ENCODE measurements around the gene SMAP1. TPM values are rescaled to one million over a fixed set of nuclear protein-coding genes. Genes with fewer than 3 reads are reported as not detected.

Gene SMAP1
- total RNA-seq, 2 donors from 2014 or later = 26.0 to 30.3 TPM

- Histone ChIP-seq H3K27me3 (replicated peaks; ENCODE audit: insufficient read depth) (no peaks in the 10 kb centered on the region), H3K4me3 (no peak overlapping the region), H3K36me3 (no peaks in the 10 kb centered on the region), H3K4me1 (replicated peaks) (no peaks in the 10 kb centered on the region), H3K9me3 (no peaks in the 10 kb centered on the region), H3K27ac (no peak overlapping the region)
- WGBS = 92% methylated on average over 4 of the region's 4 CpGs
- no peak for DNase-seq (ENCODE audit: low spot score)
- intact Hi-C loops (cut with DNase I) = no loop called here
- no peak for TF ChIP-seq CTCF (IDR thresholded peaks at IDR 0.05)
- TF ChIP-seq POLR2A (IDR thresholded peaks at IDR 0.05) = no peak
- no peak for TF ChIP-seq POLR2AphosphoS5 (IDR thresholded peaks at IDR 0.05)
Measured at GRCh38 chr6:70843328-70843918, 175.7 kb downstream of the SMAP1 start.

- H3K27me3 ChIP-seq (replicated peaks; ENCODE audit: insufficient read depth) = no peaks in the 10 kb centered on the region
- H3K4me1 ChIP-seq (replicated peaks) = no peaks in the 10 kb centered on the region
- H3K4me3 ChIP-seq = no peak overlapping the region
- 89% methylated on average over 1 of the region's 1 CpG for WGBS
- H3K27ac ChIP-seq = no peak overlapping the region
- H3K36me3 ChIP-seq = no peaks in the 10 kb centered on the region
- TF ChIP-seq POLR2AphosphoS5 (IDR thresholded peaks at IDR 0.05) = no peak
- TF ChIP-seq CTCF (IDR thresholded peaks at IDR 0.05) = no peak
- TF ChIP-seq POLR2A (IDR thresholded peaks at IDR 0.05) = no peak
- DNase-seq (ENCODE audit: low spot score) = no peak
- no peaks in the 10 kb centered on the region for H3K9me3 ChIP-seq
- intact Hi-C loops (cut with DNase I) = no loop called here
Measured at GRCh38 chr6:70844301-70844700, 176.6 kb downstream of the SMAP1 start.

- intact Hi-C loops (cut with DNase I) = no loop called here
- H3K4me3 ChIP-seq = no peak overlapping the region
- no peak overlapping the region for H3K27ac ChIP-seq
- H3K9me3 ChIP-seq = no peaks in the 10 kb centered on the region
- TF ChIP-seq POLR2A (IDR thresholded peaks at IDR 0.05) (no peak), POLR2AphosphoS5 (IDR thresholded peaks at IDR 0.05) (no peak), CTCF (IDR thresholded peaks at IDR 0.05) (no peak)
- no peaks in the 10 kb centered on the region for H3K36me3 ChIP-seq
- H3K4me1 ChIP-seq (replicated peaks) = no peaks in the 10 kb centered on the region
- 81% methylated on average over 8 of the region's 8 CpGs for WGBS
- no peak for DNase-seq (ENCODE audit: low spot score)
- no peaks in the 10 kb centered on the region for H3K27me3 ChIP-seq (replicated peaks; ENCODE audit: insufficient read depth)
Measured at GRCh38 chr6:70846207-70846835, 178.6 kb downstream of the SMAP1 start.

- Histone ChIP-seq H3K9me3 (no peaks in the 10 kb centered on the region), H3K27me3 (replicated peaks; ENCODE audit: insufficient read depth) (no peaks in the 10 kb centered on the region), H3K27ac (no peak overlapping the region), H3K36me3 (no peaks in the 10 kb centered on the region), H3K4me1 (replicated peaks) (no peaks in the 10 kb centered on the region), H3K4me3 (no peak overlapping the region)
- TF ChIP-seq POLR2A (IDR thresholded peaks at IDR 0.05) = no peak
- intact Hi-C loops (cut with DNase I) = no loop called here
- WGBS = 92% methylated on average over 4 of the region's 4 CpGs
- DNase-seq (ENCODE audit: low spot score) = no peak
Measured at GRCh38 chr6:70847106-70848084, 179.7 kb downstream of the SMAP1 start.

- Histone ChIP-seq H3K27ac (no peak overlapping the region), H3K4me1 (replicated peaks) (no peaks in the 10 kb centered on the region), H3K27me3 (replicated peaks; ENCODE audit: insufficient read depth) (no peaks in the 10 kb centered on the region), H3K36me3 (no peaks in the 10 kb centered on the region), H3K4me3 (no peak overlapping the region), H3K9me3 (no peaks in the 10 kb centered on the region)
- DNase-seq (ENCODE audit: low spot score) = no peak
- 83% methylated on average over 1 of the region's 1 CpG for WGBS
- TF ChIP-seq CTCF (IDR thresholded peaks at IDR 0.05) = no peak
- no peak for TF ChIP-seq POLR2AphosphoS5 (IDR thresholded peaks at IDR 0.05)
- TF ChIP-seq POLR2A (IDR thresholded peaks at IDR 0.05) = no peak
- intact Hi-C loops (cut with DNase I) = no loop called here
Measured at GRCh38 chr6:70849348-70850069, 181.8 kb downstream of the SMAP1 start.

All from prostate gland (tissue), 2 donors.